ENCODE measurements around the gene SPAG8.

The SPAG8 gene

GRCh38 chr9:35763803-35764202, 48.3 kb downstream of the SPAG8 start:
- H3K4me1 ChIP-seq (ENCODE audit: insufficient read depth, low read length): no peaks in the 10 kb centered on the region; the same call in 1 of the 2 replicates
- H3K9ac ChIP-seq (ENCODE audit: low read depth, low read length): no peak overlapping the region
- H3K9me3 ChIP-seq (ENCODE audit: control insufficient read depth, insufficient read depth, low read length): no peaks in the 10 kb centered on the region
- no peaks in the 10 kb centered on the region for H3K36me3 ChIP-seq (ENCODE audit: insufficient read depth, low read length)

- no peaks in the 10 kb centered on the region for H3K36me3 ChIP-seq (ENCODE audit: insufficient read depth, low read length)
- H3K4me1 ChIP-seq (ENCODE audit: insufficient read depth, low read length): no peaks in the 10 kb centered on the region; the same call in 1 of the 2 replicates
- H3K9me3 ChIP-seq (ENCODE audit: control insufficient read depth, insufficient read depth, low read length): no peaks in the 10 kb centered on the region
- no peak overlapping the region for H3K9ac ChIP-seq (ENCODE audit: low read depth, low read length)
Observed at GRCh38 chr9:35763181-35763580, 48.9 kb downstream of the SPAG8 start.

- Histone ChIP-seq H3K36me3 (ENCODE audit: insufficient read depth, low read length) (no peaks in the 10 kb centered on the region), H3K9me3 (ENCODE audit: control insufficient read depth, insufficient read depth, low read length) (no peaks in the 10 kb centered on the region), H3K4me1 (ENCODE audit: insufficient read depth, low read length) (no peaks in the 10 kb centered on the region; the same call in 1 of the 2 replicates), H3K9ac (ENCODE audit: low read depth, low read length) (no peak overlapping the region)
Observed at GRCh38 chr9:35760651-35761050, 51.4 kb downstream of the SPAG8 start.

GRCh38 chr9:35759795-35760194, 52.3 kb downstream of the SPAG8 start:
- Histone ChIP-seq H3K36me3 (ENCODE audit: insufficient read depth, low read length) (no peaks in the 10 kb centered on the region), H3K4me1 (ENCODE audit: insufficient read depth, low read length) (no peaks in the 10 kb centered on the region; the same call in 1 of the 2 replicates), H3K9me3 (ENCODE audit: control insufficient read depth, insufficient read depth, low read length) (no peaks in the 10 kb centered on the region), H3K9ac (ENCODE audit: low read depth, low read length) (no peak overlapping the region)
